Measurements from ENCODE around the gene TRAM2. TPM values are rescaled to one million over a fixed set of nuclear protein-coding genes. Genes with fewer than 3 reads are reported as not detected.

The TRAM2 gene
- total and polyA plus RNA-seq, 2 of the 13 experiments (the other 11 are each of a cell fraction or from before 2014, with no cell fraction given) = 49.1 to 72.5 TPM

GRCh38 chr6:52596371-52597028 lies 19.6 kb upstream of the TRAM2 start (continued):
- TF ChIP-seq FOXA3 (CRISPR knock-in tag; IDR thresholded peaks at IDR 0.05) (peak; percentile 91), XRCC5 (optimal IDR thresholded peaks at IDR 0.05; ENCODE audit: low read length) (peak; percentile 12), FOXP1 (IDR thresholded peaks at IDR 0.05) (no peak), FOXP1 (CRISPR knock-in tag; IDR thresholded peaks at IDR 0.05) (peak; percentile 43; the same call in 1 of the 2 replicates), ZNF841 (CRISPR knock-in tag; IDR thresholded peaks at IDR 0.05; ENCODE audit: borderline replicate concordance) (no peak), DBP (CRISPR knock-in tag; IDR thresholded peaks at IDR 0.05; ENCODE audit: not compliant biosample characterization) (no peak), FOXP4 (CRISPR knock-in tag; IDR thresholded peaks at IDR 0.05) (peak; percentile 49; the same call in 1 of the 2 replicates), ZNF615 (CRISPR knock-in tag; IDR thresholded peaks at IDR 0.05; ENCODE audit: borderline replicate concordance) (no peak), ZFP62 (CRISPR knock-in tag; IDR thresholded peaks at IDR 0.05) (no peak), ZNF333 (CRISPR knock-in tag; IDR thresholded peaks at IDR 0.05; ENCODE audit: borderline replicate concordance) (no peak), SAP130 (CRISPR knock-in tag; IDR thresholded peaks at IDR 0.05; ENCODE audit: low read depth) (peak; percentile 68)

GRCh38 chr6:52595796-52596130 lies 18.9 kb upstream of the TRAM2 start:
- H3K9ac ChIP-seq (ENCODE audit: insufficient read depth, low read depth, low read length) = peak overlapping the region; percentile 57
- H3K4me2 ChIP-seq (ENCODE audit: low read depth, low read length) = peak overlapping the region; percentile 84
- POLR2A ChIA-PET = interaction anchor here (1.0 to 6.6 kb wide), 13 partner anchors 19 to 470 kb away, joined by 3 to 133 read pairs (median 5); partner anchors contain the start of genes EFHC1, FBXO9, GSTA4 and TRAM2
- H4K20me1 ChIP-seq (ENCODE audit: insufficient read depth, low read length) = no peaks in the 10 kb centered on the region
- H3K9me3 ChIP-seq (ENCODE audit: low read length) = no peaks in the 10 kb centered on the region
- H3K79me2 ChIP-seq (ENCODE audit: insufficient read depth, low read length) = no peaks in the 10 kb centered on the region
- H3K27ac ChIP-seq (ENCODE audit: extremely low read length, insufficient read depth, low read length) = peak overlapping the region; percentile 72
- CTCF ChIA-PET (ENCODE audit: low intra/inter-chr PET ratio, low total read pairs) = no interaction called here
- no peak for FAIRE-seq
- peaks cover 78% of the 10 kb centered on the region for H3K4me1 ChIP-seq (ENCODE audit: insufficient read depth, low read length)
- no TSS peak for BruUV-seq (replicated peaks)
- H3K36me3 ChIP-seq (replicated peaks in 1 of 2; ENCODE audit: control insufficient read depth in 1 of 2, insufficient read depth in 2 of 2, low read length in 2 of 2) = no peaks in the 10 kb centered on the region
- intact Hi-C loops (cut with micrococcal nuclease; ENCODE audit: unreplicated experiment) (loop anchor here (1.0 to 5.0 kb wide), 2 partner anchors 78 to 313 kb away; partner anchors contain the start of gene MCM3), in situ Hi-C loops (cut with HindIII; ENCODE audit: extremely low pct_ligation_motif_present, low pct_unique_long_range_greater_than_20kb) (loop anchor here (5.0 kb wide), 2 partner anchors 67 to 178 kb away; no protein-coding TSS in a partner anchor)
- H3K4me3 ChIP-seq (replicated peaks in 1 of 3; ENCODE audit: insufficient read depth in 1 of 3, low read depth in 2 of 3, low read length in 3 of 3) = peak overlapping the region; percentile 22 to 56 (median 43); a peak in 4 of 6 replicates
- ATAC-seq = peak; percentile 1; the same call in 2 of the 3 replicates
- DNase-seq (ENCODE audit: low spot score) = no peak
- H3K27me3 ChIP-seq (ENCODE audit: control insufficient read depth in 1 of 2, insufficient read depth in 2 of 2, low read length in 2 of 2) = no peaks in the 10 kb centered on the region
- H2AFZ ChIP-seq (ENCODE audit: low read length) = no peak overlapping the region
- TF ChIP-seq ZSCAN21 (CRISPR knock-in tag; IDR thresholded peaks at IDR 0.05; ENCODE audit: borderline replicate concordance) (no peak), ZSCAN9 (CRISPR knock-in tag; IDR thresholded peaks at IDR 0.05; ENCODE audit: borderline replicate concordance) (no peak), RARA (CRISPR knock-in tag; IDR thresholded peaks at IDR 0.05) (peak; percentile 46; the same call in 1 of the 2 replicates), FOXK2 (IDR thresholded peaks at IDR 0.05) (no peak), ZBTB44 (CRISPR knock-in tag; IDR thresholded peaks at IDR 0.05) (no peak), IRF1 (CRISPR knock-in tag; IDR thresholded peaks at IDR 0.05; ENCODE audit: low read depth) (no peak), THRA (CRISPR knock-in tag; IDR thresholded peaks at IDR 0.05; ENCODE audit: borderline replicate concordance) (peak; percentile 32; the same call in 1 of the 2 replicates)

All from HepG2 (cell line).